Activated CD8-positive, alpha-beta memory T cell treated with anti-CD3 and anti-CD28 coated beads, Interleukin-2, amount 50 U/mL, for 4 hours (primary cell): ENCODE measurements around the gene GRIK3.

ENCODE experiments used
- DNase-seq: peaks from one replicate; pipeline ENCODE4 v3.0.0-alpha.2; 2020

GRIK3 gene

DNA sequence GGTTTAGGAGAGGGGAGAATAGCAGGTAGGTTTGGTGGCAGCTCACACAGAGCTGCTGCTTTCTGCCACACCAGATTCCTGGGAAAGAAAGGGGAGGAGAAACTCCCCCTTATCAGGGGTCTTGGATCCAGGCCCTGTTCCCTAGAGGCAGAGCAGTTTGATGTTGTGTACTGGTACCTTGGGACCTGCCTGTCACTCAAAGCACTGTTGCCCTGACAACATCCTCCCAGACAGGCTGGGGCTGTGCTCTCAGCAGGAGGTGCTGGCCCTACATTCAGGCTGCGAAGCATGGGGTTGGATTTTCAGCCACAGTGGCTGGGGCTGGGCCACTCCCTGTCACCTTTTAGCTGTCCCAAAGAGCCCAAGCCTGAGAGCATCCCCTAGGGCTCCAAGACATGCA lies 188.0 kb downstream of the GRIK3 start:
- DNase-seq: no peak

DNA sequence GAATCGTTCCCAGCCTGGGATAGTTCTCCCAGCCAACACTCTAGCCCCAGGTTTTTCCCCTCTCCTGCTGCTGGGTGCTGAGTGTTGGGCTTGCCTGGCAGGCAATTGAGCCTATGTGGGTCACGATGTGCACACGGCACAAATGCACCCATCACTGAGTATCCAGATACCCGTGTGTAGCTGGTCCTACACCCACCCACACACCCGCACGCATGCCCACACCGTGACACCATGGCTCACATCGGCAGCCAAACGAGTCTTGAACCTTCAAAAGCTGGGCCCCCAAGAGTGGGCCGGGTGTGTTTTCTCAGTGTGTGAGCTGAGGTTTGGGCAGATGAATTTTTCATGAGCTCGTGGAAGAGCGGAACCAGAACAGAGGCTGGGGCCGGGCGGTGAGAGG lies 188.5 kb downstream of the GRIK3 start:
- no peak for DNase-seq

DNA sequence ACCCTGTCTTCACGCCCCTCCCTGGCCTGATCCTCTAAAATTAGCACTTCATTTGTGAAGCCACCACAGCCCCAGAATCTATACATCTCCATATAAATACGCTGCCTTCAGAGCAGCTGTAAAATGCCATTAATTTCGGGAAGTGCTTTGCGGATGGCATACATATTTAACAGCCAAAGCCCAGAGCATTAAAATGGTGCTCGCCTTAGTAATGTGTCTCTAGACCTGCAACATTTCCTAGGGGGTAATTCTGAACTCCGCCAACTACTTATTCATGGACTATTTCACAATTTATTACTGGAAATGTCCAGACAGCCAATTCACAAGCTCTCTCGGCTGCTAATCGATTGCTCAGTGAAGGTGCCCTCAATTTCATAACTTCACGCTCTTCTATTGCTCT lies 189.4 kb downstream of the GRIK3 start:
- no peak for DNase-seq

DNA sequence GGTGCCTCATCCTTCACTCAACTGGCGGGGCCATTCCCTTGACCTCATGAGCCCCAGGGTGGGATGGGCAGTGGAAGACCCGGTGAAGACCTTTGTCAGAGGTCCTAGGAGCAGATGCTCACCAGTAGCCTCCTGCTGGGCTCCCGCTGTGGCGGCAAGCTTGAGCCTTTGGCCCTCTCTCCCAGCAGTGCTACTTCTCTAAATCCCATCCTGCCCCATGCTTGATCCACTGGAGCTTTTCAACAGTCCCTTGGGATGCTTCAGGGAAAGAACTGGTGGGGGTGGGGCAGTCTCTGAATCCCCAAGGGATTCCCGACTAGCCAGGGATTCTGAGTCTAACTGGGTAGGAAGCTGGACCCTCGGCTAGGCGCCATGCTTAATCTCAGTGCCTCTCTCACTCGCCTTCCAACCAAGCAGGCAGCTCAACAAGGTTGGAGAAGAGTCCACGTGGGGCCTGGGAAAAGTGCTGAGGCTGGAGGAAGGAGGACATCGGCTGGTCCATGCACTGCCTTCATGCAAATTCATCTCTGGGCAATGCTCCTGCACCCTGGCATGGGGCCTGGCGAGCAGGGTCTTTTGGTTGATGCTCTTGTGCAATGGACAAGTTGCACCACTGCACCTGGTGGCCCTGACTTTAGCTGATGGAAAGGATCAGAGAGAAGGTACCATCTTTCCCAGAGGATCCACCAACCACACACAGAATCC lies 190.3 kb downstream of the GRIK3 start:
- DNase-seq: no peak

DNA sequence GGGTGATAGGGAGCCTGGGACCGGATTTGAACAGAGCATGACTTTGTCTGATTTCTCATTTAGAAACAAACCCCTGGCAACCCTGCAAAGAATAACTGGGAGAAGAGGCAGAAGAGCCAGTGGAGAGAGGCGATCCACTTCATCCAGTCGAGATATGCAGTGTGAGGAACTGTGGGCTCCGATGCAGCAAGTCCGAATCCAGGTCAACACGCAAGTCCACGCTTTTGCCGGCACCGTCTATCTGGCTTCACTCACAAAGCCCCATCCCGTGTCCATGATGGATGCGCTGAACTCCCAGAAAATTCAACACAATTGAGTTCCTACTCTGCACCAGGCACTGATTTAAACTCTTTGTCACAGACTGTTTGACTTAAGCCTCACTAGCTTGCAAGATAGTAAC lies 191.3 kb downstream of the GRIK3 start:
- no peak for DNase-seq

DNA sequence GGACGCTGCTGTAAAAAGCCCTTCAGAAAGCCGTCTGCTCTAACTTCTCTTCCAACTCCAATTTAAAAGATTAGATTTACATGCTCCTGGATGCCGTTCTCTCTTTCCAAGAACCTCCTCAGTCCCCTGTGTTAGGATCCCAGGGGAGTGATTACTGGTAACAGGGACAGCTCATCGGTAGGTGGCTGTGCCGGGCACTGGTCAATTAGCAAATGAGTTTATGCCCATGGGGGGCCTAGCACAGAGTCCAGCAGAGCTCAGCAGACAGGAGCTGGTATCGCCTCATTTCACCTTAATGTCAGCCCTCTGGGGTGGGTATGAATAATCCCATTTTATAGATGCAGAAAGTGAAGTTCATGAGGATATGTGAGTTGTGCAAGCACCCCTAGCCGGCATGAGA lies 191.9 kb downstream of the GRIK3 start:
- no peak for DNase-seq

DNA sequence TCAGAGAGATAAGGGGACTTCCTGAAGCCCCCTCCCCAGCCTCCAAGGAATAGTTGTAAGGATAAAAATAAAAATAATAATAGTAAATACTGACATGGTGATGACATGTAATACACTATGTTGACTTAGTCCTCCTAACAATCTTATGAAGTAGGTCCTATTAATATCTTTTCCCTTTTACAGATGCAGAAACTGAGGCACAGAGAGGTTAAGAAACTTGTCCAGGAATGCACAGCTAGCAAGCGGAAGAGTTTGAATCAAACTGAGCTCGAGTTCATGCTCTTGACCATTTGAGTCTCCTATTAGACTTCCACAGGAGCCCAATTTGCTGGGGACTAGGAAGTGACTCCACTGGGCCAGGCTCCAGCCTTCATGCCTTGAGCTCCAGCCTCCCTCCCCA lies 194.8 kb downstream of the GRIK3 start:
- DNase-seq: no peak

DNA sequence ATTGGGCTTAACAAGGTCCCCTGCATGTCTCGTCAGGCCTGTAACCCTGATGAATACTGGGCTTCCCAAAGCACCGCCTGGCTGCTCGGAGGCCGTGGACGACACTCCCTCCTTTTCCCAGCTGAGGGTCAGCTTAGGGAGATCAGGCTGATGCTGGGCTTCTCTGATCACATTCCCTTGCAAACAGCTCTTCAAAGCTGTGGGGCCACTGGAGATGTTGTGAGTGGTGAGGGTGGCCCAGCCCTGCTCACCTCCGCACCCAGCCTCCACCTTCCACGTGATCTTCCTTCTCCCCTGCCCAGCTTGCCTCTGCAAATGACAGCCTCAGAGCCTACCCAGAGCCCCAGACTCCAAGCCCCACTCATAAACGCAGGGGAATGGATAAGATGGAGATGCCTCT lies 195.4 kb downstream of the GRIK3 start:
- no peak for DNase-seq

DNA sequence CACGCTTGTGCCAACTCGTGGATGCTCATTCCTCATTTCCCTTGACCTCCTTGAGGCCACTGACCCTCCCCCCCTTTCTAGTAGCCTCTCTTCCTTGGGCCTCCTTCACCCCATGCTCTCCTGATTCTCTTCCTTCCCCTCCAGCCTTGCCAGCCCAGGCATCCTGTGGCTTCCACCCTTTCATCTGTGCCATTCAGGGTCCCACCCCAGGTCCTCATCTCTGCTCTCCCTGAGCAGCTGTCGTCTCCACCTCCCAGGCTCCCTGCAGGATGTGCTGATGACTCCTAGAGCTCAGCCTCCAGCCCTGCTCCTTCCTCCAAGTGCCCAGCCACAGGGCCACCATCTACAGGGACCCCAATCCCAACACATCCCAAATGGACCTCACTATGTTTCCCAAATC lies 197.4 kb downstream of the GRIK3 start:
- DNase-seq: no peak

DNA sequence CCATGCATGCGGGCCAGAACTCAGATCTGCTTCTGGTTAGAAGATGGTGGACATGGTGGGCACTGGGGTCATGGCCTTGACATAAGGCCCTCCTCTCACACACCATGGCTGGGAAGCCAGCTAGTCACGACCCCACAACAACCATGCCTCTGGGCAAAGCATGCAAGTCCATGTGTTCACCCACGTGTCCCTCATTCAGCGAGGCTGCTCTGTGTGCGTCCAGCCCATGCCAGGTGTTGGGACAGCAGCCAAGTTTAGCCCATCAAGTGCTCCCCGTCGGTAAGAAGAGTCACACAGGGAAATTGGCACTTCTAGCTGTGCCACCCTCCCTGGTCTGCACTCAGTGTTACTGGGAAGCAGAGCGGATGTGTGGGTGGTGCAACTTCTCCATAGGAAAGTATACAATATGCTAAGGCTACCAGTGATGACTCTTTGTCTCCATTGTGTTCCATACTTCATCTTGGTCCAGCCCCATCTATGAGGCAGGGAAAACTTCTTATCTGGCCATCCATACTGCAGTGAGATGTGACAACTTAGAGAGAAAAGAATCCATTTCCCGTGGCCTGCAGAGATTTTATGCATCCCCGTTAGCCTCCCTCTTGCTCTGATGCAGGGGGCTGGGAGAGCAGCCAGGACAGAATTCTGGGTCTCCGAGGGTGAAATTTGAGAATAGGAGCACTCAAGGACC lies 198.0 kb downstream of the GRIK3 start:
- no peak for DNase-seq

DNA sequence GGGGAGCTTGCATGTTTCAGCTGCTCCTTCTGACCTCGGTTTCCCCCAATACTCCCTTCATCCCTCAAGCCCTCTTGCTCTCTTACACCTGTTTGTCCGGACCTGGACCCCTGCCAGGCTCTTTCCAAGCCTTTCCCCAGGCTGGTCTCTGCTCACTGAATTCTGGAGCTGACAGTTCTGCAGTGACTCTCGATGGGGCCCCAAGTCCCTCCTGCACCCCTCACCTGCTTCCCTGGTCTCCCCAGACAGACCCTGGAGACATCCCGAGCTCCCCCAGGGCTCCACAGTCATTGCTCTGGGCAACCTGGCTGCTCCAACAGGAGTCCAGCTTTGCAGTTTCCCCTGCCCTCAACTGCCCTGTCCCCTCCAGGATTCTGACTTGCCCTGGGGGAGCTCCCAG lies 198.6 kb downstream of the GRIK3 start:
- DNase-seq: no peak

DNA sequence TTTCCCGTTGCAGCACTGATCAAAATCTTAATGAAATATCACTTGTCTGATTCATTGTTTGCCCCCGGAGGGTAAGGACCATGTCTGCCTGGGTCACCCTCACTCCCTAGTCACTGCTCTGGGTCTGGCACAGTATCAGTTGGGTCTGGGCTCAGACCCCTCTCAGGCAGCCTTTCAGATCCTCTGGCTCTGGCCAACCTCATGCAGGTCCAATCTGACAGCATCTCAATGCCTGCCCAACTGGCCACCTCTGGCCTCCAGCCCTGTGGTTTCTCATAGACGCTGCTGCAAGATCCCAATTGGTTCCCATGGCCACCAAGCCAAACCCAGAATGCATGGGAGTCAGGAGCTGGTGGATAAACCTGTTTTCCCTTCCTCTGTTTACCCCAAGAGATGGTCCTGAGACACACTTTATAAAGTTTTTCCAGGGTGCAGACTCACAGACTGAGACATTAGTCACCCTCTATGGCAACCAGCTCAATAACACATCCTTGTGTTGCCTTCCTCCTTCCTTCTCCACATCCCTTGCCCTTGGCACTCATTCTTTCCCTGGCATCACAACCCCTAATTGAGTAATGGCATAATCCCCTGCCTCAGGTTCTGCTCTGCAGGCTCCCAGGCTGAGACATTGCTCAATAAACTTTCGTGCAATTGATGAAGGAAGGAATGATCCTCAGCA lies 199.2 kb downstream of the GRIK3 start:
- no peak for DNase-seq

DNA sequence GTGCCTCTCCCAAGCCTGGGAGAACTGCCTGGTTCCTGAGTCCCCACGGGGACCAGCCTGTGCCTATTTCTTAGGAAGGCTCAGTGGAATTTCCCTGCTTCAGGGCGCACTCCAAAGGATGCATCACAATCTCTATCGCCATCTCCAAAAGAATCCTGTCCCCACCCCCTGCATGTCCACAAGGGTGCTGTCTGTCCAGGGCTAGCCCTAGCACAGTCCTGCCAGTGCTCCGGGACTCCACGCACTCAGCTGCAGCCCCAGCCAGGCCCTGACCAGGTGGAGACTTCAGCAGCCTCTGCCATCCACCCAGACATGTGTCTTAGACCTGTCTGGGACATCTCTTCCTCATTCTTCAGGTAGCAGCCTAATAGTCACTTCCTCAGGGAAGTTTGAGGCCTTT lies 199.7 kb downstream of the GRIK3 start:
- DNase-seq: no peak

DNA sequence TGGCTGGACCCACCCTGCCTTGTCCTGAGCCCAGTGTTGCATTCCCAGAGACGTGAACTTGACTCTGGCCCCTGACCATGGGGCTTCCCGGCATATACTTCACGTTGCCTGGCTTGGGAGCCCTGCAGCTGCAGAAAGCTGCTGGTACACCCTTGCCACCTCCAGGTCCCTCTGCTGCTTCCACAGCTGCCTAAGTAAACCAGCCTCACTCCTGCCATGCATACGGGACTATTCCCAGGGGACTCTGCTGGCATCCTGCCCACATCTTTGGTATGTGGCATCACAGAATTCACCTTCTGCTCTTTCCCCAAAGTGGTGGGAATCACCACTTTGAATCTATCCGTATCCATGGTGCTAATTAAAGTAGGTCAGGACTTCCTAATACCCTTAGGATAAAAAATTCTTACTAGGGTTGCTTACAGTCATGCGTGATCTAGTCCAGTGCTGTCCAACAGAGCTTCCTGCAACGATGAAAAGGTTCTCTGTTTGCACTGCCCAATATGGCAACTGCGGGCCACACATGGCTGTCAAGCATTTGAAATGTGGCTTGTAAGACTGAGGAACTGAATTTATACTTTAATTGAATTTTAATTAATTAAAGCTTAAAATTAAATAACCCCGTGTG lies 203.0 kb downstream of the GRIK3 start:
- DNase-seq: no peak

DNA sequence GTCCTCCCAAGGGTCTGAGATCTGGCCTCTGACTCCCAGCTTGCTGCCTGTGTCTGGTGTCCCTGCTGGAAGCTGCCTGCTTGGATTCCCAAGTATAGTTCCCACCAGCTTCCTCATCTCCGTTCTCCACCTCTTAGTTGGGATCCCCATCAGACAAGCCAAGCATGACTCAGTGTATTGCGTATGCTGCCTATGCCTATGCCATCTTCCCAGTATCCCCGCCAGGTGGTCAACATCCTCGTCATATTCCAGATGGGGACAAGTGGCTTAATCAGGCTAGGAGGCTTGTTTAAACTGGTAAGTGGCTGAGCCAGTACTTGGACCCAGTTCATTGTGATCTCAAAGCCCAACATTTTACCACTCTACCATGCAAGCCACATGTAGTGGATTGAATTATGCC lies 204.4 kb downstream of the GRIK3 start:
- DNase-seq: no peak

DNA sequence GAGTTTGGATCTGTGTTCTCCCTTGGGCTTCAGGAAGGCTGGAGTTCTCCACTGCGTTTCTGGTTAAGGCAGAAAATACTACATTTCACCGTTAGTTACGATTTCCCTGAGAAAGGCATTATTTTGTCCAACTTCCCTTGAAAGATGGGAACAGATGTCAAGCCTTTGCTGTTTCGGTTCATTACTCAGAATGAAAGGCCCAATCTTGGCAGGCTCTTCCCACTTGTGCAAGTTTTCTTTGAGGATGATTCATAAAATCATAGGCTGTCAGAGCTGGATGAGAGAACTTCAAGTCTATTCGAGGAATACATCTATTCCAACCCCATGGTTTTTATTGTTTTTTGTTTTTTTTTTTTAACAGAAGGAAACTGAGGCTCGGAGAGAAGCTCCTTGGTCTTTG lies 205.2 kb downstream of the GRIK3 start:
- DNase-seq: no peak

DNA sequence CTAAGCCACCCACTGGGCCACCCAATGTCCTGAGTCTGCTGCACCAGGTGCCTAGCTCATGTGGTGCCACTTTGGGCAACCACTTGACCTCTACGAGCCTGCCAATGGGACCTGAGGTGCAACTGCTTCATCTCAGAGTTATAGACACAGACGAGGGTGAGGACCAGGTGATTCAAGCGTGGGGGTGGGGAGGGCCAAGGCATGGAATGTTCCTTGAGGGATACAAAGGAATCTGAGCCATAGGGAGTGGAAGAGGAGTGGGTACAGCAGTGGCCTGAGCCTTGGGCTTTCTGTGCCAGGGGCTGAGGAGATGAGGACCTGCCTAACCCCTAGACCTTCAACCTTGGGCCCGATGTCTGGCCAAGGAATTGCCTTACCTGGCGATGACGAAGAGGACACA lies 209.1 kb downstream of the GRIK3 start:
- DNase-seq: no peak

DNA sequence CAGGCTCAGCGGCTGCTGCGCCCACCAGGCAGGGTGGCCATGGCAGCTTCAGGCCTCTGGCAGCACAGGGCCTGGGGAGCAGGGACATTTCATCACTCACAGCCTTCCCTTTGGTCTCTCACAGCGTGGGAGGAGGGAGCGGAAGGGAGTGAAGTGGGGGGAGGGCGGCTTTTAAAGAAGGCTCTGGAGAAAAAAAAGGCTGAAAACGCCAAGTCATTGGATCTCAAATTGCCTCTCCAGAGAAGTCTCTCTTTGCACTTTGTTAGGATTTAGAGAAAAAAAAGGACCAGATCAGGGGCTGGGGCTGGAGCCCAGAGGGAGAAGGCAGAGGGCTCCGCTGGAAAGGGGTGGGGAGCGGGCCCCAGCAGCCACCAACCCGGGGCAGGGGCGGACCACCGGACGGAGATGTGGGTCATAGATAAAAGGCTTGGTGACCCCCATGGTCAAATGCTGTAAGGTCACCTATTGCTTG lies 209.9 kb downstream of the GRIK3 start:
- no peak for DNase-seq

DNA sequence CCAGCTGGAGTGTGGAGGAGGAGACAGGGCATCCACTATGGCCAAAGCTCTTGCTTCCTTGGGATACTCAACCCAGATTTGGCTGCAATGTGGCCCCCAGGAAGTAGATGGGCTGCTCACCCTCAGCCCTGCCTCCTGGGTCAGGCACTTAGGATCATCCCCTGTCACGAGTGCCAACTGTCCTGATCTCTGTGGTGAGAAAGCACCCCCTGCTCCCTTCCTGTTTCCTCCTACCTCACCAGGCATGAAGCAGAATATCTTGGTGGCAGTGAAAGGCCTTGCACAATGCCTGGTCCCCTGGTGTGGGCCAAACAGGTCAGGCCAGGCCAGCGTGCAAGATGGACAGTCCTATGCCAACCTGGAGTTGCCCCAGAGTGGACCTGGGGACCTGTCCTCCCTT lies 211.7 kb downstream of the GRIK3 start:
- no peak for DNase-seq

DNA sequence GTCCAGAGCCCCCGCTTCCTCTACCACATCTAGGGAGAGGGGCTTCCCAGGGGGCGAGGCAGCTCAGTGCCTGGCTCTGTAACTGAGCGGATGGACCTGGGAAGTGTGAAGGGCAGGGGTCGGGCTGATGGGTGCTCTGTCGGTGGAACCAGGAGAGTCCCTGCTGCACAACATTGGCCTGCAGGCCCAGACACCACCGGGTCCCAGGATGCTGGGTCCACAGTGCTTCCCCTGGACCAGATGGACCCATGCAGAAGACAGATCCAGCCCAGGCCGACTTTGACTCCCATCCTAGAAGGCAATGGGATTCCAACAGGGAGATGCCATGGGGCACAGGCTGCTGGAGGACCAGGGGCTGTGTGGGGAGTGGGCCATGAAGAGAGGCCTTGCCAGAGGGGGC lies 212.9 kb downstream of the GRIK3 start:
- DNase-seq: no peak

DNA sequence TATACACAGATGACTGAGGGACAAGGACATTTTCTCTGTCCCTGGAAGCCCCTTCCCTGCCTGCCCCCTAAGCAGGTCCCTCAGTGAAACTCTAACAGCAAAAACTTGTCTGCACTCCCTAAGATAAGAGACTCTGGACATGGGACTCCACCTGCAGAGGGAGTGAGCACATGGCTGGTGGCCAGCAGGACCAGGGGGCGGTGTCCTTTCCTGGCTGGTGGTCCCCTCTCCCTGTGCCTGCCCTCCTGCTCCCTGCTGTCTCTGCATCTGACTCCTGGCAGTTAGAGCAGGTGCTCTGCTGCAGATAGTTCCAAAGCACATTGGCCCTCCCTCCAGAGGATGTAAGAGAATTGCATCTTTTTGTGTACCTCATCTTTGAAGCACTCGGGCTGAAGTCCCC lies 215.5 kb downstream of the GRIK3 start:
- DNase-seq: no peak

DNA sequence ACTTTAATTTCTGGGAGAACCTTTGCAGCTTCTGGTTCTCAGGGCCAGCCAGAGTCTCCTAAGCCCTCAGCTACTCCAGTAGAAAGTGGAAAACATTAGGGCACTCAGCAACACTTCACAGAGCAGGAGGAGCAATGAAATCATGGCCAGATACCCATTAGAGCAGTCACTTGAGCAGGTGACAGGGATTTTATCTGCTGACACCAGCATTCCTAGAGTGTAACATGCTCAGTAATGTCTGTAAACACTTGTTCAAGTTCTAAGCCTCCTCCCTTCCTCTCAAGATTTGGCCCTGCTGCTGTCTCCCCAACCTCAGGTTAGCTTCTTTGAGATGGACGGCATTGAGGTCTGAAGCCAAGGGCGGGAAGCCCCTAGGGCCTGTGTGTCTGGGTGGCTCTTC lies 218.0 kb downstream of the GRIK3 start:
- no peak for DNase-seq

DNA sequence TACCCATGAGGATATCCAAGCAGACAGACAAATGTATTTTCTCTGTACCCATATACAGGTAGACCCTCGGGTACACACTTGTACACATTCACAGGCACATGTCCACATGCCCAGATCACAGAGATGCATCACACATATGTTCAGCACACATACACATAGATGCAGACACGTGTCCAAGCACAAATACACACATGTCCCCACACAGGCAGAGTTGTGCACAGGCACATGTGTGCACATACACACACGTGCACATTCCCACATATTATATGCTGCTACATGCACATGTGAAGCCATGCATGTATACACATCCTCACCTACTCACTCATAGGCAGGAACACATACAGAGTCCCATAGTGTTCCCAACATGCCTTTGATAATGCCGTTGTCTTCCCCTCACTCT lies 219.5 kb downstream of the GRIK3 start:
- DNase-seq: no peak

DNA sequence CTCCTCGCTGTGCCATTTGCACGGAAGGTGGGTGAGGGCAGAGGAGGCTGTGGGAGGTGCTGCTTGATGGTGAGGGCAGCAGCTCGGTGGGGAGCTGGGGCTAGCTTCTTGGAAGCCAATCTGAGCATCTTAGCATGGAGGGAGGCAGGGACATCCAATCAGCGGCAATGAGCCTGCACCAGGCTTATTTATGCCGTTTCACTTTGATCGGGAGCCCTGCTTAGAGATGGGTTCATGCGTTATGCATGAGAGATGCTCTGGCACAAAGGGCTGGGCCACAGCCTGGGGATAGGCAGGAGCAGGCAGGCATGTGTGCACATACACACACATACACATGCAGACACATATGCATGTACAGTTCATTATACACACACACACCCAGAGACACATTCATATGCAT lies 220.2 kb downstream of the GRIK3 start:
- no peak for DNase-seq
